Activated CD4-positive, alpha-beta T cell treated with anti-CD3 and anti-CD28 coated beads for 4 hours (primary cell): Measurements from ENCODE around the gene SZT2.

ENCODE experiments used
- DNase-seq, 2 donors: peaks; one replicate each; pipeline ENCODE4 v3.0.0-alpha.2; 2020

The SZT2 gene

GRCh38 chr1:43426221-43426620, 36.5 kb downstream of the SZT2 start:
- DNase-seq = no peak

- no peak for DNase-seq
These were observed 37.8 kb downstream of the SZT2 start for GRCh38 chr1:43427524-43427923.

GRCh38 chr1:43427941-43428340, 38.2 kb downstream of the SZT2 start:
- DNase-seq = no peak

- no peak for DNase-seq
These were observed 41.1 kb downstream of the SZT2 start for GRCh38 chr1:43430831-43431230.

- DNase-seq = no peak
These were observed 42.0 kb downstream of the SZT2 start for GRCh38 chr1:43431676-43432075.

- DNase-seq = no peak
These were observed 42.6 kb downstream of the SZT2 start for GRCh38 chr1:43432171-43432860.

GRCh38 chr1:43432907-43433306, 43.2 kb downstream of the SZT2 start:
- no peak for DNase-seq

GRCh38 chr1:43434256-43434655, 44.6 kb downstream of the SZT2 start:
- DNase-seq = no peak

- DNase-seq = no peak
These were observed 45.7 kb downstream of the SZT2 start for GRCh38 chr1:43435146-43436145.

- DNase-seq = no peak
These were observed 46.7 kb downstream of the SZT2 start for GRCh38 chr1:43436371-43436770.

- no peak for DNase-seq
These were observed 47.6 kb downstream of the SZT2 start for GRCh38 chr1:43437031-43437973.

- DNase-seq = no peak
These were observed 48.3 kb downstream of the SZT2 start for GRCh38 chr1:43438006-43438405.

- no peak for DNase-seq
These were observed 48.9 kb downstream of the SZT2 start for GRCh38 chr1:43438576-43438952.

- DNase-seq = no peak
These were observed 49.4 kb downstream of the SZT2 start for GRCh38 chr1:43438953-43439581.

- no peak for DNase-seq
These were observed 50.1 kb downstream of the SZT2 start for GRCh38 chr1:43439781-43440180.

- no peak for DNase-seq
These were observed 50.7 kb downstream of the SZT2 start for GRCh38 chr1:43440358-43440757.

- DNase-seq = no peak
These were observed 51.6 kb downstream of the SZT2 start for GRCh38 chr1:43441166-43441893.

- no peak for DNase-seq
These were observed 52.4 kb downstream of the SZT2 start for GRCh38 chr1:43441894-43442637.

- DNase-seq = no peak
These were observed 53.1 kb downstream of the SZT2 start for GRCh38 chr1:43442756-43443155.

GRCh38 chr1:43443197-43443946, 53.7 kb downstream of the SZT2 start:
- DNase-seq = no peak
